NCI-H146 (cell line): ENCODE measurements around the gene PDX1.
A peak's percentile ranks its signal among the peaks of the same experiment; 100 is the strongest.

Experiments
- DNase-seq: peaks from one replicate; lab custom pipeline; 2025; lab: John Stamatoyannopoulos, UW

The PDX1 gene

GRCh38 chr13:27922883-27923612 lies 3.2 kb downstream of the PDX1 start:
- no peak for DNase-seq

- DNase-seq, result no peak
Observed at GRCh38 chr13:27923794-27924528, 4.2 kb downstream of the PDX1 start.

DNA sequence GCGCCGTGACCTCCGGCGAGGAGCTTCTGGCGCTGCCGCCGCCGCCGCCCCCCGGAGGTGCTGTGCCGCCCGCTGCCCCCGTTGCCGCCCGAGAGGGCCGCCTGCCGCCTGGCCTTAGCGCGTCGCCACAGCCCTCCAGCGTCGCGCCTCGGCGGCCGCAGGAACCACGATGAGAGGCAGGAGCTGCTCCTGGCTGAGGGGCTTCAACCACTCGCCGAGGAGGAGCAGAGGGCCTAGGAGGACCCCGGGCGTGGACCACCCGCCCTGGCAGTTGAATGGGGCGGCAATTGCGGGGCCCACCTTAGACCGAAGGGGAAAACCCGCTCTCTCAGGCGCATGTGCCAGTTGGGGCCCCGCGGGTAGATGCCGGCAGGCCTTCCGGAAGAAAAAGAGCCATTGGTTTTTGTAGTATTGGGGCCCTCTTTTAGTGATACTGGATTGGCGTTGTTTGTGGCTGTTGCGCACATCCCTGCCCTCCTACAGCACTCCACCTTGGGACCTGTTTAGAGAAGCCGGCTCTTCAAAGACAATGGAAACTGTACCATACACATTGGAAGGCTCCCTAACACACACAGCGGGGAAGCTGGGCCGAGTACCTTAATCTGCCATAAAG lies 4.8 kb downstream of the PDX1 start:
- DNase-seq, result no peak

- no peak for DNase-seq
Observed at GRCh38 chr13:27925220-27925991, 5.6 kb downstream of the PDX1 start.

- no peak for DNase-seq
Observed at GRCh38 chr13:27926644-27927434, 7.0 kb downstream of the PDX1 start.

DNA sequence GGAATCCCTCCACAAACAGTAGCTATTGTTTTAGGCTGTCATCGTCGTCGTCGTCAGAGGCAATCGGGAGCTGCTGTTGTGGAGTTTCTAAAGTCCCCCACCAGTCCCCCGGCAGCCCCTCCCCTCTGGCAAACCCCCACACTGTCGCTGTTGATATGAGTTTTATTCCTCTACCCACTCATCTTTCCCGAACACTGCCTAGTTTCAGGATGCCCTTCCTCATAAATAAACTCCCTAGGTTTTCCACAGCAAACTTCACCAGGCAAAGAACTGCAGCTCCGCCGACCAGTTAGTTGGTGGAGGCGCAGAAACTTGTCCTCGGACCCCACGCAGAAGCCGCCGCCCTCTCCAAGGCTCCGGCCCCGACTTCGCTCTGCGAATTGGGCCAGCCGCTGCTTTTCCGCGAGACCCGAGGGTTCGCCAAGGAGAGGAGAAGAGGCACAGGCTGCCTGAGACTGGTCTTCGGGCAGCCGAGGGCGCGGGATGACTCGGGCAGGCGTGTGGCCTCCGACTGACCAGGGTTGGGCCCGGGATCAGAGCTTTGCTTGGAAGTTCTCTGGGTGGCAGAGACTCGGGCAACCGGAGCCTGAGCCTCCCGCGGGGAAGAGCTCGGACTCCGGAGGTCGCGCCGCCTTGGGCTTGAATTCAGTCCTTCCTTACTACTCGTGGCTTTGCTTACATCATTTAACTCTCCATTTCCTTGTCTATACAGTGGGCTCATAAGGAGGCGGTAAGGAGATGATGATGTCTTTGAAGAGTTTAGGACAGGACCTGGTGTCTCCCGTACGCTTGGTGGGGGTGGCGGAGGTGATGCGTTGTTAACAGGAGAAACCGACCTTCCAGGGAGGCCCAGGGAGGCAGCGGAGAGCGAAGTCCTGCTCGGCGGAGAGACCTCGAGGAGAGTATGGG lies 7.9 kb downstream of the PDX1 start:
- no peak for DNase-seq

- no peak for DNase-seq
Observed at GRCh38 chr13:27928353-27928804, 8.6 kb downstream of the PDX1 start.

- no peak for DNase-seq
Observed at GRCh38 chr13:27928805-27929753, 9.3 kb downstream of the PDX1 start.

- no peak for DNase-seq
Observed at GRCh38 chr13:27929868-27930267, 10.1 kb downstream of the PDX1 start.

DNA sequence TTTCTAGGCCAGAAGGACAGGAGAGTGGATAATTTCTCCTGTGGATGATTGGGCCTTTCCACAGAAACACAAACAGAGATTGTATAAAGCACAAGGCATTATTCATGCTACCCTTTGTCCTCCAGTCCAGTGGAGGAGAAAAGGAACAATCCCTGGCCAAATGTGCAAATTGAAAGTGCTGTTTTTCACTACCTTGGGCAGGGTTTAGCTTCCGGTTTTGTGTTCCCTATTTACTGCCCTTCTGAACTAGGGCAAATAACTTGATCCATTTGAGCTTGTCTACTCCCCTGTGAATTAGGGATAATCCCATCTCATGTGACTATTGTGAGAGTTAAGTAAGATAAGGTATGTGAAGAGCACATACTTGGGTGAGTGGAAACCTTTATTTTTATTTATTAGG lies 13.3 kb downstream of the PDX1 start:
- no peak for DNase-seq

DNA sequence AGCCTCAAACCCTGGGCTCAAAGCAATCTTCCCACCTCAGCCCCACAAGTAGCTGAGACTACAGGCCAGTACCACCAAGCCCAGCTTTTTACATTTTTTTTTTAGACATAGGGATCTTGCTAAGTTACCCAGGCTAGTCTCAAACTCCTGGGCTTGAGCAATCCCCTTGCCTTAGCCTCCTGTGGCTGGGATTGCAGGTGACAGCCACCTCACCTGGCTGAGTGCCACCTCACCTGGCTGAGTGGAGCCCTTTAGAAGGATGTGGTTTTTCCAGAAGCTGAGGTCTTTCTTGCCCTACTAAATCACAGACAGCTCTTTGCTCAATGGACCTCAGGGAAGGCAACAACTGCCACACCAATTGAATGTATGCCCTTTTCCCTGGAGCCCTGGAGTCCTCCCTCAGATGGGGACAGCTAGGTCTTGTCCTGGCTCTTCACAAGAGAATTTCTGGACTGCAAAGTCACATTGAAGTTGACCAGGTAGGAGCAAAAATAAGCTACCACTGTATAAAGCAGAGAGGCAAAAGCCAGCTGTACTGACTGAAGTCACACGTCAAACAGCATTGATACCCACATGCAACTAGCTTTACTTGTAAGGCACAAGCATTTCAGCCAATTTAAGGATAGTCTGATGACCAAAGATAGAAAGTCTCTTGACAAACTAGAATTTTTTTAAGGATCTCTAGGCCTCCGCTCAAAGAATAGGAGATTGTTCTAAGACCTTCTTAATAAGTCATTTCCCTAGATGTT lies 14.0 kb downstream of the PDX1 start:
- no peak for DNase-seq

DNA sequence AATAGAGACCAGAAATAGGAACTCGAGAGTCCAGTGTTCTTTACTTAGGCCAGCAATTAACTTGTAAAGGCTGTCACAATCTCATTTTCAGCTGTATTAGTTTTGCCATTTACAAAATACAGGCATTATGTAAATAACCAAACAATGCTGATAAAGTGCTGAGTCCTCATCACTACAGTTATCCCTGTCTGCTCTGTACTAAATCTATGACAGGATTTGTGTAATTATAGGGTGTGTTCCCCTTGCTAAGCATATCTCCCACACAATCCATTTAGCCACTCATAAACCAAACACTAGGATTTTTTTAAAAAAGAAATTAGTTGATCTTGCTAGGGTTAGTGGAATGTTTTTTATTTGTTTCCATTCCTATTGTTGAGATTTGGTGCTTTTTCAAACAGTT lies 23.2 kb downstream of the PDX1 start:
- DNase-seq, result no peak

- no peak for DNase-seq
Observed at GRCh38 chr13:27952876-27953675, 33.3 kb downstream of the PDX1 start.

DNA sequence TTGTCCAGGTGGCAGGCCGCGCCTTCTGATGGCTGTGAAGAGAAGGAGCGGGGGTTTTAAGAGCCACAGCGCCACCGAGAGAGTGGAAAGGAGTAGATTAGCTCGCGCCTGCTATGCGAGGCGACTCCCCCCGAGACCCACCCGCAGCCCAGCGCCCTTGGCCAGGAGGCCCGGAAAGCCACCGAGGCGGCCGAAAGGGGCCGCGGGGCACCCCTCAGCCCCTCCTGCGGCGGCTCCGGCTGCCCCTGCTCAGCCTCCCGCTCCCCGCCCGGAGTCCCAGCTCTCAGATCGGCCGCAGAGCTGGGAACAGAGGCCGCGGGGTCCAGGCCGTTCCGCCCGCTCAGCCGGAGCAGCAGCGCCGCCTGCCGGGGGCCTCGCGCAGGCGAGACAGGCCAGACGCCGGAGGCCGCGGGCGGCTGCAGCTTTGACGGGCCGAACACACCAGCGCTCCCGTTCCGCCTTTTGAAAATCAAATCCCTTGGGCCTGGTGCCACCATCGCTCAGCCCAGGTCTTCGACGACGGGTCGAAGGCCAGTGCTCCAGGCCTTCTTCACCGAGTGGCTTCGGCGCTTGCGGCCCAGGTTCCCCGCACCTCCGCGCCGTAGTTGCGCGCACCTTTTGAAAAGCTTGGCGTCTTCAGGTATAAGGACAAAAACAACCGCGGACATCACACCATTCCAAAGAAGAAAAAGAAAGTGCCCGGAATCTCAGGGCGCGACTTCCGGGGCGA lies 34.0 kb downstream of the PDX1 start:
- peak; percentile 16 for DNase-seq

- no peak for DNase-seq
Observed at GRCh38 chr13:27954406-27954851, 34.6 kb downstream of the PDX1 start.

DNA sequence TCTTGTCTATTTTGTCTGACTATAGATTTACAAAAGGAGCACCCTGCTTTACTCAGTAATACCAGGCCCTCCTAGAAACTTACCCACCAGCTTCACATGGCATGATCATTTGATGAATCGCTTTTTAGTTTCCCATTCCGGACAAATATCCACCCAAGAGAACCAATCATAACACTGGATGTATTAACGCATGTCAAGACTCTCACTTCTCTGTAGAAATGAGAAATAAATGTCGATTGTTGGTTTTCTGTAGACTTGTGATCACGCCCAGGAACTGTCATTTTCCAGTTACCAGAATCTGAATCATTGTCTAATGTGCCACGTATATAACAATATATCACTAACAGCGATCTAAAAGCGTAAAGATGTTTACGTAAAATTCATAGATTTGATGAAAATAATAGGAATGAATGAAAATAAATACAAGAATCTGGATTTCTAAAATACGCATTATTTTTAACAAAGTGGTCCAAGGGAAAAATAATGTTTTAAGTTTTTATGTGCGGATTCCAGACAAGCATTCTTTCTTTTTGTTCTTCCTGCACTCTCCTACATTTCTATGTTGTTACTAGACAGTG lies 35.3 kb downstream of the PDX1 start:
- DNase-seq, result no peak
